RWPE1 (cell line): ENCODE data around the gene SLC12A3.

ENCODE experiments used
- CTCF ChIA-PET: fragments of 350-600 bp; sonication (Branson Sonifier 250); formaldehyde crosslinking; extraction: SDS; loops from one replicate; lab custom pipeline; 2021; lab: Yijun Ruan, JAX
- POLR2A ChIA-PET: fragments of 400-600 bp; formaldehyde crosslinking; extraction: SDS; loops from one replicate; lab custom pipeline; 2020; ENCODE audit warnings: antibody characterized with exemption; ENCODE audit not compliant: low non-redundant PET; lab: Yijun Ruan, JAX
- DNase-seq: peaks from one replicate; pipeline ENCODE4 v3.0.0; 2012; ENCODE audit warnings: low spot score
- H3K27ac ChIP-seq: fragments of 450-650 bp; 2 replicates; pipeline ENCODE4 v1.5.1; 2017
- CTCF ChIP-seq: fragments of 450-650 bp; conservative IDR thresholded peaks from 2 replicates; pipeline ENCODE4 v1.5.1; 2017; ENCODE audit warnings: low read depth, mild to moderate bottlenecking

SLC12A3 gene

GRCh38 chr16:56851671-56852400 lies 13.2 kb upstream of the SLC12A3 start:
- no peak for TF ChIP-seq CTCF
- peak overlapping the region; percentile 45; the same call in 1 of the 2 replicates for H3K27ac ChIP-seq
- POLR2A ChIA-PET = no interaction called here
- CTCF ChIA-PET = interaction anchor here (0.6 to 1.3 kb wide), 4 partner anchors 15 to 178 kb away, joined by 3 to 7 read pairs (median 3); no protein-coding TSS in a partner anchor
- DNase-seq = no peak

GRCh38 chr16:56852401-56852730 lies 12.6 kb upstream of the SLC12A3 start:
- CTCF ChIA-PET = interaction anchor here (0.6 to 1.3 kb wide), 4 partner anchors 10 to 179 kb away, joined by 3 to 7 read pairs (median 3); no protein-coding TSS in a partner anchor
- DNase-seq = no peak
- POLR2A ChIA-PET = no interaction called here
- no peak for TF ChIP-seq CTCF
- no peak overlapping the region for H3K27ac ChIP-seq

- H3K27ac ChIP-seq = no peak overlapping the region
- no peak for DNase-seq
- no peak for TF ChIP-seq CTCF
- ChIA-PET POLR2A (no interaction called here), CTCF (interaction anchor here (0.6 to 1.2 kb wide), 4 partner anchors 10 to 460 kb away, joined by 3 read pairs; no protein-coding TSS in a partner anchor)
These were observed 12.0 kb upstream of the SLC12A3 start for GRCh38 chr16:56852968-56853367.

GRCh38 chr16:56855201-56855600 lies 9.8 kb upstream of the SLC12A3 start:
- DNase-seq = no peak
- H3K27ac ChIP-seq = no peak overlapping the region
- ChIA-PET CTCF (interaction anchor here (0.6 to 0.7 kb wide), 2 partner anchors 12 to 258 kb away, joined by 3 read pairs; no protein-coding TSS in a partner anchor), POLR2A (no interaction called here)
- TF ChIP-seq CTCF = no peak

GRCh38 chr16:56855946-56856345 lies 9.1 kb upstream of the SLC12A3 start:
- no peak for TF ChIP-seq CTCF
- ChIA-PET CTCF (interaction anchor here (0.6 to 0.7 kb wide), 2 partner anchors 11 to 257 kb away, joined by 3 read pairs; no protein-coding TSS in a partner anchor), POLR2A (no interaction called here)
- H3K27ac ChIP-seq = no peak overlapping the region
- DNase-seq = no peak

- ChIA-PET CTCF (no interaction called here), POLR2A (no interaction called here)
- DNase-seq = no peak
- no peak overlapping the region for H3K27ac ChIP-seq
- no peak for TF ChIP-seq CTCF
These were observed 8.0 kb upstream of the SLC12A3 start for GRCh38 chr16:56856876-56857447.
